GM12878 (cell line): ENCODE data around the gene TP63. TPM values are rescaled to one million over a fixed set of nuclear protein-coding genes. Genes with fewer than 3 reads are reported as not detected.

Experiments used
- ATF7 ChIP-seq: fragments of 450-650 bp; IDR thresholded peaks from 2 replicates; pipeline ENCODE4 v1.6.1; 2016; ENCODE audit warnings: low read depth, mild to moderate bottlenecking
- BMI1 ChIP-seq: fragments of 450-650 bp; IDR thresholded peaks from 2 replicates; pipeline ENCODE4 v1.6.1; 2016; ENCODE audit warnings: mild to moderate bottlenecking, moderate library complexity, borderline replicate concordance
- CBFB ChIP-seq: IDR thresholded peaks from 2 replicates; pipeline ENCODE4 v1.6.1; 2016; ENCODE audit warnings: antibody characterized with exemption, low read depth
- CREM ChIP-seq: IDR thresholded peaks from 2 replicates; pipeline ENCODE4 v1.6.1; 2014; ENCODE audit warnings: antibody characterized with exemption, low read depth
- FOS ChIP-seq: IDR thresholded peaks from 3 replicates; pipeline ENCODE4 v1.6.1; 2011; ENCODE audit warnings: borderline replicate concordance; ENCODE audit not compliant: insufficient read length; ENCODE audit errors: extremely low read depth
- NFIC ChIP-seq: IDR thresholded peaks from 2 replicates; pipeline ENCODE4 v1.6.1; 2012; ENCODE audit warnings: low read depth, mild to moderate bottlenecking, inconsistent platforms, low read length, moderate library complexity
- NFXL1 ChIP-seq: fragments of 450-650 bp; IDR thresholded peaks from 2 replicates; pipeline ENCODE4 v1.6.1; 2017; ENCODE audit warnings: antibody characterized with exemption, mild to moderate bottlenecking, borderline replicate concordance
- NRF1 ChIP-seq: conservative IDR thresholded peaks from 2 replicates; pipeline ENCODE4 v1.6.1; 2011; ENCODE audit warnings: mild to moderate bottlenecking, low read depth, low read length, improper control_type of control experiment
- POLR2A ChIP-seq: IDR thresholded peaks from 2 replicates; pipeline ENCODE4 v1.6.1; 2011; ENCODE audit warnings: low read depth, mild to moderate bottlenecking, low read length
- POLR2AphosphoS5 ChIP-seq: IDR thresholded peaks from 2 replicates; pipeline ENCODE4 v1.6.1; 2011; ENCODE audit warnings: mild to moderate bottlenecking, low read length, inconsistent platforms
- SMAD5 ChIP-seq: IDR thresholded peaks from 2 replicates; pipeline ENCODE4 v1.6.1; 2016; ENCODE audit warnings: antibody characterized with exemption, low read depth
- STAT3 ChIP-seq: IDR thresholded peaks from 2 replicates; pipeline ENCODE4 v1.6.1; 2011; ENCODE audit warnings: low read depth, low read length, improper control_type of control experiment
- ZBED1 ChIP-seq: IDR thresholded peaks from 2 replicates; pipeline ENCODE4 v1.6.1; 2016; ENCODE audit warnings: borderline replicate concordance
- ZNF207 ChIP-seq: fragments of 450-650 bp; IDR thresholded peaks from 2 replicates; pipeline ENCODE4 v1.6.1; 2014; ENCODE audit warnings: antibody characterized with exemption, mild to moderate bottlenecking, borderline replicate concordance
- ZSCAN29 ChIP-seq: fragments of 450-650 bp; IDR thresholded peaks from 2 replicates; pipeline ENCODE4 v1.6.1; 2017; ENCODE audit warnings: mild to moderate bottlenecking, moderate library complexity
- polyA plus RNA-seq, 11 experiments: library from polyadenylated mRNA; depleted of rRNA in 4 of 11; unstranded in 6 of 11; stranded (reverse) in 5 of 11; fragments of >200 nt; fragmentation: Nextera tagmentation in 4 of 11; fragmentation: Illumina TruSeq in 1 of 11; extraction: Ambion mirVana in 4 of 11; extraction: Trizol in 1 of 11; gene quantifications; 1 replicate in 1 of 11; 2 replicates in 10 of 11; pipeline versions ENCODE4 v1.2.1 to v1.2.3, GENCODE V29; 2011 to 2016; ENCODE audit warnings: inconsistent platforms in 2 of 11, missing spikeins in 2 of 11, low read depth in 1 of 11
- total RNA-seq, 4 experiments: library from RNA; depleted of rRNA in 3 of 4; stranded (reverse); fragments of >200 nt in 3 of 4; fragmentation: Illumina TruSeq in 1 of 4; extraction: Trizol in 1 of 4; gene quantifications; 2 replicates each; pipeline versions ENCODE4 v1.2.1 to v1.2.3, GENCODE V29; 2013 to 2021
- TF ChIP-seq, protein P1 (sequence below): IDR thresholded peaks from 2 replicates; pipeline ENCODE4 v1.6.1; 2012; ENCODE audit warnings: low read depth, low read length, improper control_type of control experiment
- TF ChIP-seq, protein P2 (sequence below): IDR thresholded peaks from 2 replicates; pipeline ENCODE4 v1.6.1; 2012; ENCODE audit warnings: low read length, inconsistent platforms
- TF ChIP-seq, protein P3 (sequence below): fragments of 450-650 bp; conservative IDR thresholded peaks from 2 replicates; pipeline ENCODE4 v1.6.1; 2017; ENCODE audit warnings: mild to moderate bottlenecking, moderate library complexity
- TF ChIP-seq, protein P4 (sequence below): IDR thresholded peaks from 2 replicates; pipeline ENCODE4 v1.6.1; 2012; ENCODE audit warnings: low read depth, low read length, improper control_type of control experiment
- TF ChIP-seq, protein P5 (sequence below): fragments of 150-350 bp; IDR thresholded peaks from 2 replicates; pipeline ENCODE4 v1.6.1; 2014; ENCODE audit warnings: mild to moderate bottlenecking, low read depth, low read length

TP63 gene
- total and polyA plus RNA-seq, 10 of the 15 experiments (the other 5 are each of a cell fraction or from before 2014, with no cell fraction given): 1.4 to 10.8 (median 6.2) TPM

DNA sequence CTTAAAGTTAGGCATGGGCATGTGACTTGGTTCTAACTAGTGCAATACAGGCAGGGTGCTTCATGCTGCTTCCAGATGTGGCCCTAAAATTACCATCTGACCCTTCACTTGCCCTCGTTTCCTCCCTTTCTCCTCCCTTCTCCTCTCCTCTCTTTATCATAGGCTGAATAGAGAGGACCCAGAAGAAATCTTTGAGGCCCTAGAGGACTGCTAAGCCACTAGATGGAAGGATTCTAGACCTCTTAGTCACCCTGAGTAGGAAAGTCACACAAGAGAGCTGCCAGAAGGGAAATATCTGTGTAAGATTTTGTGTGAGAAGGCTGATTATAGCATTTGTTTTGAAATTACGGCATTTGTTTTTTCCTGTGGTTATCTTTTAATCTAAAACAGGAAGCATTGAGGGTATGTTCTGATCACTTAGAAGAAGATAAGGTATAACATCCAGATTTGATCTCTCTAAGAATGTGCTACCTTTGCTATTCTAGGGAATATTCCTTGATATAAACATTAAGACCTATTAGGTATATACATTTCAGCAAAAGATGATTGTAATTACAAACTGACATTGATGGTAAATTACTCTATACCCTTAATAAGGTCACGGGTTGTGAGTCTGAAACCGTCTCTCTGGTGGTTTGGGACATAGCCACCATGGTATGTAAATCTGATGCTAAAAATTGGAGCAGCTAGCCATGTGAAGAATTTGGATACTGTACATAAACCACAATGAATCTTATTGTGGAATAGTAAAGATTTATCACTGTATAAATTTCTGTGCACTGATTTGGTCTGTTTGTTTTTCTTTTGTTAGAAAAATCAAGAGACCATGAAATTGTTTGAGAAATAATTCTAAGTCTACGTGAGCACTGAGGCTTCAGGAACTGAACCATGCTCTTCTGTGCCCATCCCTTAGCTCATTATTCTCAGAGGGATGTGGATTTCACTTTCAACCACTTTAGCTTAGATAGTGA, 84.1 kb downstream of the TP63 start (continued):
- TF ChIP-seq, protein P1, sequence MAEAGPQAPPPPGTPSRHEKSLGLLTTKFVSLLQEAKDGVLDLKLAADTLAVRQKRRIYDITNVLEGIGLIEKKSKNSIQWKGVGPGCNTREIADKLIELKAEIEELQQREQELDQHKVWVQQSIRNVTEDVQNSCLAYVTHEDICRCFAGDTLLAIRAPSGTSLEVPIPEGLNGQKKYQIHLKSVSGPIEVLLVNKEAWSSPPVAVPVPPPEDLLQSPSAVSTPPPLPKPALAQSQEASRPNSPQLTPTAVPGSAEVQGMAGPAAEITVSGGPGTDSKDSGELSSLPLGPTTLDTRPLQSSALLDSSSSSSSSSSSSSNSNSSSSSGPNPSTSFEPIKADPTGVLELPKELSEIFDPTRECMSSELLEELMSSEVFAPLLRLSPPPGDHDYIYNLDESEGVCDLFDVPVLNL: no peak
- TF ChIP-seq STAT3 (no peak), ZNF207 (no peak), POLR2A (no peak), NRF1 (no peak), ZBED1 (0 out of 2 replicates have a peak, but pooled peaks have one; percentile 30), ZSCAN29 (no peak), POLR2AphosphoS5 (no peak), ATF7 (peak; percentile 28; the same call in 1 of the 2 replicates), FOS (no peak), BMI1 (no peak), SMAD5 (no peak), CBFB (0 out of 2 replicates have a peak, but pooled peaks have one; percentile 15), NFXL1 (no peak), CREM (0 out of 2 replicates have a peak, but pooled peaks have one; percentile 8), NFIC (peak; percentile 54; the same call in 1 of the 2 replicates)
- TF ChIP-seq, protein P2, sequence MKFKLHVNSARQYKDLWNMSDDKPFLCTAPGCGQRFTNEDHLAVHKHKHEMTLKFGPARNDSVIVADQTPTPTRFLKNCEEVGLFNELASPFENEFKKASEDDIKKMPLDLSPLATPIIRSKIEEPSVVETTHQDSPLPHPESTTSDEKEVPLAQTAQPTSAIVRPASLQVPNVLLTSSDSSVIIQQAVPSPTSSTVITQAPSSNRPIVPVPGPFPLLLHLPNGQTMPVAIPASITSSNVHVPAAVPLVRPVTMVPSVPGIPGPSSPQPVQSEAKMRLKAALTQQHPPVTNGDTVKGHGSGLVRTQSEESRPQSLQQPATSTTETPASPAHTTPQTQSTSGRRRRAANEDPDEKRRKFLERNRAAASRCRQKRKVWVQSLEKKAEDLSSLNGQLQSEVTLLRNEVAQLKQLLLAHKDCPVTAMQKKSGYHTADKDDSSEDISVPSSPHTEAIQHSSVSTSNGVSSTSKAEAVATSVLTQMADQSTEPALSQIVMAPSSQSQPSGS: peak; percentile 71; the same call in 1 of the 2 replicates
- TF ChIP-seq, protein P3, sequence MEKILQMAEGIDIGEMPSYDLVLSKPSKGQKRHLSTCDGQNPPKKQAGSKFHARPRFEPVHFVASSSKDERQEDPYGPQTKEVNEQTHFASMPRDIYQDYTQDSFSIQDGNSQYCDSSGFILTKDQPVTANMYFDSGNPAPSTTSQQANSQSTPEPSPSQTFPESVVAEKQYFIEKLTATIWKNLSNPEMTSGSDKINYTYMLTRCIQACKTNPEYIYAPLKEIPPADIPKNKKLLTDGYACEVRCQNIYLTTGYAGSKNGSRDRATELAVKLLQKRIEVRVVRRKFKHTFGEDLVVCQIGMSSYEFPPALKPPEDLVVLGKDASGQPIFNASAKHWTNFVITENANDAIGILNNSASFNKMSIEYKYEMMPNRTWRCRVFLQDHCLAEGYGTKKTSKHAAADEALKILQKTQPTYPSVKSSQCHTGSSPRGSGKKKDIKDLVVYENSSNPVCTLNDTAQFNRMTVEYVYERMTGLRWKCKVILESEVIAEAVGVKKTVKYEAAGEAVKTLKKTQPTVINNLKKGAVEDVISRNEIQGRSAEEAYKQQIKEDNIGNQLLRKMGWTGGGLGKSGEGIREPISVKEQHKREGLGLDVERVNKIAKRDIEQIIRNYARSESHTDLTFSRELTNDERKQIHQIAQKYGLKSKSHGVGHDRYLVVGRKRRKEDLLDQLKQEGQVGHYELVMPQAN: no peak
- TF ChIP-seq, protein P4, sequence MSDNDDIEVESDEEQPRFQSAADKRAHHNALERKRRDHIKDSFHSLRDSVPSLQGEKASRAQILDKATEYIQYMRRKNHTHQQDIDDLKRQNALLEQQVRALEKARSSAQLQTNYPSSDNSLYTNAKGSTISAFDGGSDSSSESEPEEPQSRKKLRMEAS: no peak
- TF ChIP-seq, protein P5, sequence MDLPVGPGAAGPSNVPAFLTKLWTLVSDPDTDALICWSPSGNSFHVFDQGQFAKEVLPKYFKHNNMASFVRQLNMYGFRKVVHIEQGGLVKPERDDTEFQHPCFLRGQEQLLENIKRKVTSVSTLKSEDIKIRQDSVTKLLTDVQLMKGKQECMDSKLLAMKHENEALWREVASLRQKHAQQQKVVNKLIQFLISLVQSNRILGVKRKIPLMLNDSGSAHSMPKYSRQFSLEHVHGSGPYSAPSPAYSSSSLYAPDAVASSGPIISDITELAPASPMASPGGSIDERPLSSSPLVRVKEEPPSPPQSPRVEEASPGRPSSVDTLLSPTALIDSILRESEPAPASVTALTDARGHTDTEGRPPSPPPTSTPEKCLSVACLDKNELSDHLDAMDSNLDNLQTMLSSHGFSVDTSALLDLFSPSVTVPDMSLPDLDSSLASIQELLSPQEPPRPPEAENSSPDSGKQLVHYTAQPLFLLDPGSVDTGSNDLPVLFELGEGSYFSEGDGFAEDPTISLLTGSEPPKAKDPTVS: no peak
